Right cardiac atrium (tissue), 5 donors: Measurements from ENCODE around the gene TRPM1. TPM values are rescaled to one million over a fixed set of nuclear protein-coding genes. Genes with fewer than 3 reads are reported as not detected.
A peak's percentile ranks its signal among the peaks of the same experiment; 100 is the strongest.

ENCODE experiments used
- ATAC-seq, 2 donors: fragments of 200-7000 bp; cut with Tn5 transposase; one replicate each; pipeline versions ENCODE4 v1.8.0 to v1.9.1; 2020; ENCODE audit warnings: moderate library complexity in 2 of 2, mild to moderate bottlenecking in 1 of 2
- DNase-seq, 3 donors: peaks; one replicate each; pipeline ENCODE4 v3.0.0-alpha.2; 2020
- H3K27ac ChIP-seq: one replicate; pipeline ENCODE4 v1.5.1; 2013; ENCODE audit warnings: mild to moderate bottlenecking, low read length, control low read depth, moderate library complexity
- H3K27me3 ChIP-seq: one replicate; pipeline ENCODE4 v1.6.1; 2013; ENCODE audit not compliant: control insufficient read depth, insufficient read depth
- H3K4me1 ChIP-seq: one replicate; pipeline ENCODE4 v1.6.1; 2013; ENCODE audit warnings: low read length; ENCODE audit not compliant: control insufficient read depth, insufficient read depth
- H3K4me3 ChIP-seq: one replicate; pipeline ENCODE4 v1.5.1; 2013; ENCODE audit warnings: low read length, control low read depth
- H3K9me3 ChIP-seq: one replicate; pipeline ENCODE4 v1.6.1; 2013; ENCODE audit warnings: low read length; ENCODE audit not compliant: control insufficient read depth
- WGBS: extraction: QIAGEN DNeasy Blood & Tissue Kit; methylation state at CpG from one replicate; pipeline ENCODE4 v1.1.7; 2013; 5-methylcytosine and 5-hydroxymethylcytosine counted together
- intact Hi-C, 4 donors: fragments of 100-400 bp; cut with DNase I; formaldehyde crosslinking; loops; one replicate each; pipeline versions ENCODE4 v1.11.0 to v1.14.0; 2022 to 2023
- polyA plus RNA-seq: library from polyadenylated mRNA; stranded (reverse); fragments of 200-250 nt; gene quantifications from one replicate; pipeline ENCODE4 v1.2.3, GENCODE V29; 2013
- total RNA-seq, 4 donors: library from RNA; stranded (reverse); fragmentation: NEBNext Ultra II Directional; extraction: Animal tissue kit (Norgen Biotek cat#: 25700); gene quantifications; one replicate each; pipeline ENCODE4 v1.2.1, GENCODE V29; 2021
- donor health status: healthy with polysubstance abuse.
- donor health status: DM: no; HTN: yes; CAD: no.
- donor health status: DM: no; HTN: no; CAD: no.
- donor health status: DM: no; HTN: yes; CAD: no; lungs with severe emphysema.
- donor health status: DM: yes; HTN: yes; CAD: no.

The TRPM1 gene
- total and polyA plus RNA-seq, 5 donors: 0.14 TPM; not detected in 4

- peaks cover 1% of the 10 kb centered on the region for H3K9me3 ChIP-seq
- no peaks in the 10 kb centered on the region for H3K27me3 ChIP-seq
- H3K4me3 ChIP-seq: no peak overlapping the region
- DNase-seq: no peak
- 30% methylated on average over 2 of the region's 2 CpGs for WGBS
- H3K4me1 ChIP-seq: no peaks in the 10 kb centered on the region
- intact Hi-C loops: no loop called here
- ATAC-seq: no peak
- H3K27ac ChIP-seq: no peak overlapping the region
These were observed 87.0 kb downstream of the TRPM1 start for GRCh38 chr15:31014608-31014925.

GRCh38 chr15:31013863-31014607 lies 87.5 kb downstream of the TRPM1 start:
- WGBS: 67% methylated on average over 2 of the region's 2 CpGs
- ATAC-seq: no peak

GRCh38 chr15:31012455-31012854 lies 89.1 kb downstream of the TRPM1 start:
- intact Hi-C loops: no loop called here
- DNase-seq: no peak
- H3K4me1 ChIP-seq: no peaks in the 10 kb centered on the region
- no peak for ATAC-seq
- H3K27me3 ChIP-seq: no peaks in the 10 kb centered on the region
- no peak overlapping the region for H3K4me3 ChIP-seq
- WGBS: 87% methylated on average over 2 of the region's 2 CpGs
- peaks cover 1% of the 10 kb centered on the region for H3K9me3 ChIP-seq
- H3K27ac ChIP-seq: no peak overlapping the region

More at GRCh38 chr15:31013863-31014607, 87.5 kb downstream of the TRPM1 start:
- Histone ChIP-seq H3K9me3 (peaks cover 1% of the 10 kb centered on the region), H3K4me3 (no peak overlapping the region), H3K27me3 (no peaks in the 10 kb centered on the region), H3K27ac (no peak overlapping the region), H3K4me1 (no peaks in the 10 kb centered on the region)
- DNase-seq: no peak
- intact Hi-C loops: no loop called here

GRCh38 chr15:31010036-31010435 lies 91.5 kb downstream of the TRPM1 start:
- Histone ChIP-seq H3K4me1 (no peaks in the 10 kb centered on the region), H3K4me3 (no peak overlapping the region), H3K27me3 (no peaks in the 10 kb centered on the region), H3K9me3 (peaks cover 1% of the 10 kb centered on the region), H3K27ac (no peak overlapping the region)
- ATAC-seq (no peak), DNase-seq (no peak)
- 96% methylated on average over 1 of the region's 1 CpG for WGBS
- intact Hi-C loops: no loop called here

- Histone ChIP-seq H3K9me3 (no peaks in the 10 kb centered on the region), H3K27me3 (no peaks in the 10 kb centered on the region), H3K27ac (no peak overlapping the region), H3K4me1 (peaks cover 3% of the 10 kb centered on the region), H3K4me3 (no peak overlapping the region)
- no peak for DNase-seq
- no peak for ATAC-seq
- WGBS: 72% methylated on average over 2 of the region's 2 CpGs
- intact Hi-C loops: no loop called here
These were observed 95.9 kb downstream of the TRPM1 start for GRCh38 chr15:31005660-31006059.

- no peaks in the 10 kb centered on the region for H3K9me3 ChIP-seq
- no peak overlapping the region for H3K4me3 ChIP-seq
- WGBS: 32% methylated on average over 5 of the region's 5 CpGs
- peaks cover 3% of the 10 kb centered on the region for H3K4me1 ChIP-seq
- ATAC-seq: peak; percentile 83 to 88
- H3K27me3 ChIP-seq: no peaks in the 10 kb centered on the region
- intact Hi-C loops: no loop called here
- peak overlapping the region; percentile 71 for H3K27ac ChIP-seq
- peak; percentile 38 to 79 (median 69) for DNase-seq
These were observed 97.2 kb downstream of the TRPM1 start for GRCh38 chr15:31004220-31004733.

- intact Hi-C loops: no loop called here
- Histone ChIP-seq H3K4me1 (peaks cover 3% of the 10 kb centered on the region), H3K4me3 (no peak overlapping the region), H3K9me3 (no peaks in the 10 kb centered on the region), H3K27ac (no peak overlapping the region), H3K27me3 (no peaks in the 10 kb centered on the region)
- DNase-seq: no peak
- WGBS: 98% methylated on average over 3 of the region's 3 CpGs
- no peak for ATAC-seq
These were observed 99.8 kb downstream of the TRPM1 start for GRCh38 chr15:31001702-31002101.

- intact Hi-C loops: no loop called here
- WGBS: 65% methylated on average over 3 of the region's 3 CpGs
- Histone ChIP-seq H3K27ac (no peak overlapping the region), H3K9me3 (no peaks in the 10 kb centered on the region), H3K4me3 (no peak overlapping the region), H3K4me1 (peaks cover 3% of the 10 kb centered on the region), H3K27me3 (no peaks in the 10 kb centered on the region)
- DNase-seq: no peak
- ATAC-seq: no peak
These were observed 101.8 kb downstream of the TRPM1 start for GRCh38 chr15:30999729-31000128.

- Histone ChIP-seq H3K27ac (no peak overlapping the region), H3K27me3 (no peaks in the 10 kb centered on the region), H3K4me1 (no peaks in the 10 kb centered on the region), H3K9me3 (no peaks in the 10 kb centered on the region), H3K4me3 (no peak overlapping the region)
- 91% methylated on average over 1 of the region's 1 CpG for WGBS
- DNase-seq (no peak), ATAC-seq (no peak)
- intact Hi-C loops: no loop called here
These were observed 104.3 kb downstream of the TRPM1 start for GRCh38 chr15:30997270-30997669.

GRCh38 chr15:30992249-30992864 lies 109.2 kb downstream of the TRPM1 start:
- H3K9me3 ChIP-seq: no peaks in the 10 kb centered on the region
- DNase-seq: no peak
- H3K27me3 ChIP-seq: no peaks in the 10 kb centered on the region
- intact Hi-C loops: no loop called here
- peaks cover 5% of the 10 kb centered on the region for H3K4me1 ChIP-seq
- H3K4me3 ChIP-seq: peak overlapping the region; percentile 97
- no peak for ATAC-seq
- 65% methylated on average over 7 of the region's 7 CpGs for WGBS
- H3K27ac ChIP-seq: peak overlapping the region; percentile 85
